GM23248 (cell line): ENCODE results near the gene CNRIP1. TPM values are rescaled to one million over a fixed set of nuclear protein-coding genes. Genes with fewer than 3 reads are reported as not detected.
A peak's percentile ranks its signal among the peaks of the same experiment; 100 is the strongest.

ENCODE experiments used
- DNase-seq: peaks from one replicate; pipeline ENCODE4 v3.0.0-alpha.2; 2015
- H2AFZ ChIP-seq: fragments of 200-600 bp; sonication (generic); 2 replicates; pipeline ENCODE4 v1.6.1; 2016; ENCODE audit warnings: antibody characterized with exemption
- H3F3A ChIP-seq: fragments of 200-600 bp; sonication (generic); 2 replicates; pipeline ENCODE4 v1.6.1; 2016; ENCODE audit warnings: mild to moderate bottlenecking, antibody characterized with exemption, mixed run types; ENCODE audit not compliant: insufficient read depth
- H3K27ac ChIP-seq: fragments of 200-600 bp; sonication (generic); 2 replicates; pipeline ENCODE4 v1.5.1; 2016; ENCODE audit warnings: mild to moderate bottlenecking
- H3K27me3 ChIP-seq: fragments of 200-600 bp; sonication (generic); replicated peaks from 2 replicates; pipeline ENCODE4 v1.6.1; 2016; ENCODE audit warnings: mild to moderate bottlenecking; ENCODE audit not compliant: insufficient read depth
- H3K36me3 ChIP-seq: fragments of 200-600 bp; sonication (generic); 2 replicates; pipeline ENCODE4 v1.6.1; 2016; ENCODE audit warnings: low read depth, mild to moderate bottlenecking
- H3K4me1 ChIP-seq: fragments of 200-600 bp; sonication (generic); 2 replicates; pipeline ENCODE4 v1.6.1; 2016; ENCODE audit warnings: mild to moderate bottlenecking; ENCODE audit not compliant: insufficient read depth
- H3K4me2 ChIP-seq: fragments of 200-600 bp; sonication (generic); one replicate; pipeline ENCODE4 v1.6.1; 2016; ENCODE audit warnings: mild to moderate bottlenecking; ENCODE audit not compliant: unreplicated experiment
- H3K4me3 ChIP-seq: fragments of 200-600 bp; sonication (generic); 2 replicates; pipeline ENCODE4 v1.5.1; 2016; ENCODE audit warnings: mild to moderate bottlenecking
- H3K79me2 ChIP-seq: fragments of 200-600 bp; sonication (generic); 2 replicates; pipeline ENCODE4 v1.6.1; 2016; ENCODE audit warnings: mild to moderate bottlenecking; ENCODE audit not compliant: insufficient read depth
- H3K9ac ChIP-seq: fragments of 200-600 bp; sonication (generic); 2 replicates; pipeline ENCODE4 v1.6.1; 2016; ENCODE audit warnings: mild to moderate bottlenecking
- H3K9me2 ChIP-seq: fragments of 200-600 bp; sonication (generic); 2 replicates; pipeline ENCODE4 v1.6.1; 2016; ENCODE audit warnings: mixed run types, mild to moderate bottlenecking, moderate library complexity; ENCODE audit not compliant: insufficient read depth
- H3K9me3 ChIP-seq: fragments of 200-600 bp; sonication (generic); one replicate; pipeline ENCODE4 v1.6.1; 2017; ENCODE audit warnings: low read depth
- H4K20me1 ChIP-seq: fragments of 200-600 bp; sonication (generic); 2 replicates; pipeline ENCODE4 v1.6.0; 2016; ENCODE audit not compliant: insufficient read depth
- EZH2 ChIP-seq: fragments of 200-600 bp; sonication (generic); IDR thresholded peaks from 2 replicates; pipeline ENCODE4 v1.6.1; 2018; ENCODE audit warnings: antibody characterized with exemption, mild to moderate bottlenecking; ENCODE audit not compliant: insufficient read depth, poor library complexity, severe bottlenecking
- EZH2phosphoT487 ChIP-seq: fragments of 200-600 bp; sonication (generic); IDR thresholded peaks from 2 replicates; pipeline ENCODE4 v1.6.1; 2018; ENCODE audit warnings: antibody characterized with exemption, moderate library complexity, mild to moderate bottlenecking, low read depth; ENCODE audit not compliant: insufficient read depth
- WGBS, 2 experiments: methylation state at CpG; one replicate each; pipeline ENCODE4 v1.1.6; 2015 to 2017; ENCODE audit warnings: low lambda C conversion rate in 2 of 2, low coverage in 1 of 2; ENCODE audit errors: missing lambda C conversion rate in 2 of 2; 5-methylcytosine and 5-hydroxymethylcytosine counted together
- in situ Hi-C: fragments of 300-500 bp; cut with MboI; formaldehyde crosslinking; loops from 2 replicates; pipeline ENCODE4 v1.15.0; 2020
- polyA plus RNA-seq: library from polyadenylated mRNA; unstranded; fragments of >200 nt; fragmentation: Nextera tagmentation; extraction: Ambion mirVana; gene quantifications from 2 replicates; pipeline ENCODE4 v1.2.1, GENCODE V29; 2016
- total RNA-seq: library from RNA; depleted of rRNA; stranded (reverse); fragments of >200 nt; shearing (Covaris generic); gene quantifications from 2 replicates; pipeline ENCODE4 v1.2.3, GENCODE V29; 2014

Gene CNRIP1
- total and polyA plus RNA-seq, 2 experiments from 2014 or later: 37.7 to 41.5 TPM

- Histone ChIP-seq H3K9me2 (no peaks in the 10 kb centered on the region), H3K9me3 (no peaks in the 10 kb centered on the region), H3K79me2 (no peaks in the 10 kb centered on the region), H4K20me1 (no peaks in the 10 kb centered on the region), H3K9ac (no peak overlapping the region), H3K27me3 (no peaks in the 10 kb centered on the region), H3K4me3 (no peak overlapping the region), H3K27ac (no peak overlapping the region), H2AFZ (no peak overlapping the region), H3K36me3 (no peaks in the 10 kb centered on the region), H3K4me1 (peaks cover 10% of the 10 kb centered on the region), H3K4me2 (no peak overlapping the region), H3F3A (peaks cover 13% of the 10 kb centered on the region; the same call in 1 of the 2 replicates)
- in situ Hi-C loops: no loop called here
- no peak for DNase-seq
- no peak for TF ChIP-seq EZH2phosphoT487
- no peak for TF ChIP-seq EZH2
- WGBS, 2 experiments: 79 to 83% methylated on average over 6 of the region's 6 CpGs
Observed at GRCh38 chr2:68291314-68291713, 28.4 kb downstream of the CNRIP1 start.

- no peaks in the 10 kb centered on the region for H3K9me3 ChIP-seq
- in situ Hi-C loops: no loop called here
- no peak overlapping the region for H3K4me2 ChIP-seq
- H2AFZ ChIP-seq: no peak overlapping the region
- DNase-seq: no peak
- H3K27ac ChIP-seq: no peak overlapping the region
- H3F3A ChIP-seq: peaks cover 13% of the 10 kb centered on the region; the same call in 1 of the 2 replicates
- no peaks in the 10 kb centered on the region for H3K79me2 ChIP-seq
- no peaks in the 10 kb centered on the region for H3K27me3 ChIP-seq
- TF ChIP-seq EZH2phosphoT487 (no peak), EZH2 (no peak)
- H3K36me3 ChIP-seq: no peaks in the 10 kb centered on the region
- peaks cover 10% of the 10 kb centered on the region for H3K4me1 ChIP-seq
- no peaks in the 10 kb centered on the region for H4K20me1 ChIP-seq
- no peak overlapping the region for H3K4me3 ChIP-seq
- H3K9me2 ChIP-seq: no peaks in the 10 kb centered on the region
- WGBS, 2 experiments: 61 to 63% methylated on average over 5 of the region's 5 CpGs
- H3K9ac ChIP-seq: no peak overlapping the region
Observed at GRCh38 chr2:68290901-68291300, 28.8 kb downstream of the CNRIP1 start.

GRCh38 chr2:68287580-68288441, 31.9 kb downstream of the CNRIP1 start:
- H3K4me2 ChIP-seq: peak overlapping the region; percentile 22
- H3K9me2 ChIP-seq: no peaks in the 10 kb centered on the region
- H4K20me1 ChIP-seq: no peaks in the 10 kb centered on the region
- no peaks in the 10 kb centered on the region for H3K79me2 ChIP-seq
- H3K9ac ChIP-seq: no peak overlapping the region
- H3K27me3 ChIP-seq: no peaks in the 10 kb centered on the region
- 17% methylated on average over 10 of the region's 10 CpGs for WGBS, 2 experiments
- peak; percentile 90 for DNase-seq
- H3F3A ChIP-seq: peaks cover 24% of the 10 kb centered on the region
- peaks cover 22% of the 10 kb centered on the region for H3K4me1 ChIP-seq
- in situ Hi-C loops: no loop called here
- TF ChIP-seq EZH2 (no peak), EZH2phosphoT487 (no peak)
- H2AFZ ChIP-seq: peak overlapping the region; percentile 16; the same call in 1 of the 2 replicates
- no peaks in the 10 kb centered on the region for H3K36me3 ChIP-seq
- no peak overlapping the region for H3K4me3 ChIP-seq
- no peak overlapping the region for H3K27ac ChIP-seq
- no peaks in the 10 kb centered on the region for H3K9me3 ChIP-seq

GRCh38 chr2:68284896-68285295, 34.9 kb downstream of the CNRIP1 start:
- H3K9ac ChIP-seq: no peak overlapping the region
- TF ChIP-seq EZH2 (no peak), EZH2phosphoT487 (no peak)
- no peaks in the 10 kb centered on the region for H3K79me2 ChIP-seq
- in situ Hi-C loops: no loop called here
- H3K9me2 ChIP-seq: no peaks in the 10 kb centered on the region
- H4K20me1 ChIP-seq: no peaks in the 10 kb centered on the region
- no peak overlapping the region for H2AFZ ChIP-seq
- H3K27ac ChIP-seq: no peak overlapping the region
- H3K9me3 ChIP-seq: no peaks in the 10 kb centered on the region
- H3K27me3 ChIP-seq: no peaks in the 10 kb centered on the region
- peak; percentile 76 for DNase-seq
- no peaks in the 10 kb centered on the region for H3K36me3 ChIP-seq
- H3K4me1 ChIP-seq: peaks cover 22% of the 10 kb centered on the region
- WGBS, 2 experiments: 4 to 17% methylated on average over 1 to 3 of the region's 3 CpGs
- peak overlapping the region; percentile 16 for H3K4me2 ChIP-seq
- H3F3A ChIP-seq: peaks cover 24% of the 10 kb centered on the region
- H3K4me3 ChIP-seq: no peak overlapping the region
